IMR-90 (cell line): ENCODE results near the gene ZNF138.

Experiments
- CEBPB ChIP-seq: IDR thresholded peaks from 2 replicates; pipeline ENCODE4 v1.6.1; 2012; ENCODE audit warnings: low read depth, low read length, improper control_type of control experiment
- CHD1 ChIP-seq: IDR thresholded peaks from 2 replicates; pipeline ENCODE4 v1.6.1; 2012; ENCODE audit warnings: low read depth, low read length, improper control_type of control experiment
- MXI1 ChIP-seq: IDR thresholded peaks from 2 replicates; pipeline ENCODE4 v1.6.1; 2012; ENCODE audit warnings: low read depth, mild to moderate bottlenecking, low read length, moderate library complexity, borderline replicate concordance
- POLR2A ChIP-seq: IDR thresholded peaks from 2 replicates; pipeline ENCODE4 v1.6.1; 2012; ENCODE audit warnings: mild to moderate bottlenecking, low read depth, low read length
- RAD21 ChIP-seq: IDR thresholded peaks from 2 replicates; pipeline ENCODE4 v1.6.1; 2012; ENCODE audit warnings: low read length, improper control_type of control experiment
- RFX5 ChIP-seq: IDR thresholded peaks from 2 replicates; pipeline ENCODE4 v1.8.0; 2012; ENCODE audit warnings: low read depth, mild to moderate bottlenecking, low read length, moderate library complexity
- SMC3 ChIP-seq: fragments of 150-350 bp; IDR thresholded peaks from 2 replicates; pipeline ENCODE4 v1.6.1; 2016; ENCODE audit warnings: low read depth, mild to moderate bottlenecking, antibody characterized with exemption, low read length, moderate library complexity
- USF2 ChIP-seq: fragments of 150-350 bp; IDR thresholded peaks from 2 replicates; pipeline ENCODE4 v1.6.1; 2017; ENCODE audit warnings: mild to moderate bottlenecking, antibody characterized with exemption, low read length, low read depth
- TF ChIP-seq, protein P1 (sequence below): conservative IDR thresholded peaks from 2 replicates; pipeline ENCODE4 v1.5.1; 2012; ENCODE audit warnings: mild to moderate bottlenecking, low read depth, low read length, improper control_type of control experiment
- TF ChIP-seq, protein P2 (sequence below): fragments of 150-350 bp; IDR thresholded peaks from 2 replicates; pipeline ENCODE4 v1.6.1; 2016; ENCODE audit warnings: low read depth, mild to moderate bottlenecking, low read length, moderate library complexity, borderline replicate concordance

GRCh38 chr7:64873517-64873916, 79.3 kb downstream of the ZNF138 start:
- no peak for TF ChIP-seq USF2
- TF ChIP-seq, protein P1, sequence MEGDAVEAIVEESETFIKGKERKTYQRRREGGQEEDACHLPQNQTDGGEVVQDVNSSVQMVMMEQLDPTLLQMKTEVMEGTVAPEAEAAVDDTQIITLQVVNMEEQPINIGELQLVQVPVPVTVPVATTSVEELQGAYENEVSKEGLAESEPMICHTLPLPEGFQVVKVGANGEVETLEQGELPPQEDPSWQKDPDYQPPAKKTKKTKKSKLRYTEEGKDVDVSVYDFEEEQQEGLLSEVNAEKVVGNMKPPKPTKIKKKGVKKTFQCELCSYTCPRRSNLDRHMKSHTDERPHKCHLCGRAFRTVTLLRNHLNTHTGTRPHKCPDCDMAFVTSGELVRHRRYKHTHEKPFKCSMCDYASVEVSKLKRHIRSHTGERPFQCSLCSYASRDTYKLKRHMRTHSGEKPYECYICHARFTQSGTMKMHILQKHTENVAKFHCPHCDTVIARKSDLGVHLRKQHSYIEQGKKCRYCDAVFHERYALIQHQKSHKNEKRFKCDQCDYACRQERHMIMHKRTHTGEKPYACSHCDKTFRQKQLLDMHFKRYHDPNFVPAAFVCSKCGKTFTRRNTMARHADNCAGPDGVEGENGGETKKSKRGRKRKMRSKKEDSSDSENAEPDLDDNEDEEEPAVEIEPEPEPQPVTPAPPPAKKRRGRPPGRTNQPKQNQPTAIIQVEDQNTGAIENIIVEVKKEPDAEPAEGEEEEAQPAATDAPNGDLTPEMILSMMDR = no peak
- TF ChIP-seq POLR2A = no peak
- no peak for TF ChIP-seq SMC3
- TF ChIP-seq, protein P2, sequence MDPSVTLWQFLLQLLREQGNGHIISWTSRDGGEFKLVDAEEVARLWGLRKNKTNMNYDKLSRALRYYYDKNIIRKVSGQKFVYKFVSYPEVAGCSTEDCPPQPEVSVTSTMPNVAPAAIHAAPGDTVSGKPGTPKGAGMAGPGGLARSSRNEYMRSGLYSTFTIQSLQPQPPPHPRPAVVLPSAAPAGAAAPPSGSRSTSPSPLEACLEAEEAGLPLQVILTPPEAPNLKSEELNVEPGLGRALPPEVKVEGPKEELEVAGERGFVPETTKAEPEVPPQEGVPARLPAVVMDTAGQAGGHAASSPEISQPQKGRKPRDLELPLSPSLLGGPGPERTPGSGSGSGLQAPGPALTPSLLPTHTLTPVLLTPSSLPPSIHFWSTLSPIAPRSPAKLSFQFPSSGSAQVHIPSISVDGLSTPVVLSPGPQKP = no peak
- TF ChIP-seq CHD1 = no peak
- no peak for TF ChIP-seq MXI1
- TF ChIP-seq RFX5 = no peak
- no peak for TF ChIP-seq CEBPB
- TF ChIP-seq RAD21 = no peak
